HG03139 (cell line): Measurements from ENCODE around the gene HACD1.

Experiments
- ATAC-seq: cut with Tn5 transposase; IDR thresholded peaks from one replicate; pipeline ENCODE4 v1.9.1; 2021; ENCODE audit not compliant: unreplicated experiment

The HACD1 gene

DNA sequence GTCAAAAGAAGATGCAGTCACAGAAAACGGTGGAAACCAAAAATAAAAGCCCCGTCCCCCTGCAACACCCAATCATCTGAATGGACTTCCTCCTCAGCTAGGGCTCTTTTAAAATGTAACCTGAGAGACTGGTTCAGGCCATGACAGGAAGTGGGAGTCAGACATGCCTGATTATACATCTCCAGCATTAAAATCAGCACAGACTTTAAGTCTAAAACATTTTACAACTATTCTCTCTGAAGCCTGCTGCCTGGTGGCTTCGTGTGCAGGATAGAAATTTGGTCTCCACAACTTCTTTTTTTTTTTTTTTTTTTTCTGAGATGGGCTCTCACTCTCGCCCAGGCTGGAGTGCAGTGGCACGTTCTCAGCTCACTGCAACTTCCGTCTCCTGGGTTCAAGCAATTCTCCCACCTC lies 30.3 kb downstream of the HACD1 start:
- ATAC-seq, result no peak

DNA sequence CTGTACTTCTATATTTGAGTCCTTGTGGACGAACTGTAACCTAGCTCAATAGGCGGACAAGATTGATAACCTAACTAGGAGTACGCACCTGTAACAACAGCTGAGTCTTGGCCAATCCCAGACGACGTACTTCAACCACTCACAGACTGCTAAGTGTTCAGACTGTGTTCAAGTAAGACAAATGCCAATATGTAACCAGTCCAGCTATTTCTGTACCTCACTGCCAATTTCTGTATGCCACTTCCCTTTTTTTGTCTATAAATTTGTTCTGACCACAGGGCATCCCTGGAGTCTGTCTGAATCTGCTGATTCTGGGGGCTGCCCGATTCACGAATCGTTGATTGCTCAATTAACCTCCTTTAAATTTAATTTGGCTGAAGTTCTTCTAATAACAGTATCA lies 32.2 kb downstream of the HACD1 start:
- ATAC-seq, result peak; percentile 59

DNA sequence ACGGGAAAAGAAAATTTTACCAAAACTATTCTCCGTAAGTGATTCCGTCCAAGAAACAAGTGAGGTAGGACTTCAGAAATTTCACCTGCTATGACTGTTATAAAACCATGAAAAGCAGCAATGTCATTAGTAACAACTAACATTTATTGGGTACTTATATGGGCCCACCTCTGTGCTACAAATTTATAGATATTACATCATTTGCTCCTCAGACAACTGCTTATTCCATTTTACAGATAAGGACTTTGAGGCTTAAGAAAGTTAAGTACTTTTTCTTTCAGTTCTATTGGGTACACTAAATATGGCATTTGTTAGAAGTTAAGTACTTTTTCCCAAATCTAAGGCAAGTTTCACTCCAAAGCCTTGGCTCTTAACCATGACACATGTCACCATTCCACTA lies 36.3 kb downstream of the HACD1 start:
- no peak for ATAC-seq

DNA sequence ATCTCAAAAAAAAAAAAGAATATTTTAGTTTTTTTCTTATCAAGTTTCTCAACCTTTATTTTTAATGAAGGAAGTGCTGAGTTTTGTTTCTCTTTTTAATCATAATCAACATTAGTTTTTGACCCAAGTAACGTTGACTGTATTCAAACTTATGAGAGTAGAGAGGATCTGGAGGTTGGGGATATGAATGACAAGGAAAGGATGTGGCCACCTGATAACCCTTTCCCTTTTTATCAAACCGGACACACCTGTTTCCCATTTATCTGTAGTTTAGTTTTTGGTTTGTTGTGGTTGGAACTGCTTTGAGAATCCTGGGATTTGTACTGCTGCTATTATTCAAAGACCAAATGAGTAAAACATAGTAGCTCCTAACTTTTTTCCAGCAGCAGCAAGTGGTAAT lies 38.6 kb downstream of the HACD1 start:
- no peak for ATAC-seq

DNA sequence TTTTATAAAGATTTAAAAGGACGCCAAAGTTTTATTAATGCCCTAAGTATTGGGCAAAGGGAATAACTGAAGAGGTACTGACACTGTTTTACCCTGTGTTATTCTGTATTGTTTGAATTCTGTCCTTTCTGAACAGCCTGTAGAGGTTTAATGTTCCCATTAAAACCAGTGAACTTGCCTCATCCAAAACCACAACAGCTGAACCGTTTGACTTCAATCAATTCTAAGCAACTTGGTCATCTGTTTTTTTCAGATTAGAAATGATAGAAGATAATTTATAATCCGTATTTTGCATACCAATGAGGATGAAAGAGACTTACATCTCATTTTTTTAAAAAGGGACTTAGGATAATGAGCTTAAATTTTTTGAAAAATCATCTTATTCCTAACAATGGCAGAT lies 40.4 kb downstream of the HACD1 start:
- ATAC-seq, result no peak

DNA sequence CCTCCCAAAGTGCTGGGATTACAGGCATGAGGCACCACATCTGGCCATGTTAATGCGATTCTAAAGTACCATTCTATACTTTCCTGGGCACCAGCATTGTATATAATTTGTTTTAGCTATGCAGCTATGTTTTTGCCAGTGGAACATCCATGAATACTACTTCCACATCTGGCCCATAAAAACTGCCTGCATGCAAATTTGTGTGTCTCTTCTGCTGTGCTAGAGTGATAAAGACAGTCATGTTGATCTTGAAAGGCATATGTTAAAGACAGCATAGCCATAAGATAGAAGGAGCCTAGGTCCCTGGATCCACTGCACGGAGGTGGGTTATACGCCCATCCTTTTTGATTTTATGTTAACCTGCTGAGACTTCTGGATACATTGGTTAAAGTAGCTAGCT lies 52.3 kb downstream of the HACD1 start:
- no peak for ATAC-seq

DNA sequence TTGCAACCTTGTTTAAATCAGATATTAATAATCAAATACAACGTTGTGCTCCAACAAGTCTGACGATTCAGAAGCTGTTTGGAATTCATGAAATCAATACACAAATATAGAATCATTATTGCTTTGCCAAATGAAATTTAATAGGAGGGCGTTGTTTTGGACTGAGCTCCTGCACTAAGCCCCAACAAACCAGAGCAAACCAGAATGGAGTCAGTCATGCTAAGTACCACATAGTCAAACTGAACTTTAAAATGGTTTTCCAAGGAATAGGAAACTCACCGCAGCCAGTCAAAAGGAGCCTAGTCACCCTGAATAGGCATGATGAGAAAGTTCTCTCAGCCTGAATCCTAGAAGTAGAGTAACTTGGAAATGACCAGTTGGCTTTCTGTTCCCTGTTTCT lies 53.7 kb downstream of the HACD1 start:
- no peak for ATAC-seq

DNA sequence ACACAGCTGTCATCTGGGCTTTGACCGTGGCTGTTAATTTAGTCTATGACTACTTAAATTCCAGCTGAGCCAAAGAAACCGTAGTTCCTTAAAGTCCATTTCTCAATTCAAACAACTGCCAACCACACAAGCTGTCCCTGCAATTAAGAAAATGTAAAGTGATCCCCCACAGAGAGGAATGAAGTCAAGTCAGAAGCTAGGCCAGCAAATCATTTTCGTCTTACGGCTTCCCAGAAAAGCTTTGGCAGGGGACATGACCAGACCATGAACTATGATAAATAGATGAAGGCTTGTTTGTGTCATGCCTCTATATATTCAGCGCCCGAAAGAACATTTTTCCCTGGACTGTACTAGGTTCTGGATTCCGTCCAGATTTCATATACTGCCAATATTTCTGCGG lies 54.6 kb downstream of the HACD1 start:
- ATAC-seq, result no peak

DNA sequence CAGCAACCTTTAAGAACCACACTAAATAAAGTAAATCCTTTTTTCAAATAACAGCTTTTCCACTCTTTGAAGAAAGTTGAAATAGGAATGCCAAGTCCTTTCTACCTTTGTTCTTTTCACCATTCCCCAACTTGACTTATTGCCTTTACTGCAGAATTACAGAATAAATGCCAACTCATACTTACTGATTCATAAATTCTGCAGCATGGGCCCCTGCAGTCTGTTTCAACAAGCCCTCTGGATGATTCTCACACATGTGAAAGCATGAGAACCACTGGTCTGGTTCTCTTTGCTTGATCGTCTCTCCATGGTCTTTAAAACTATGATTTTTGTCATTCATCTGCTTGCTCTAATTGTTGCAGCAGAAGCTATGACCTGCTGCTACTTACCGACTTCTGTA lies 56.1 kb downstream of the HACD1 start:
- ATAC-seq, result no peak

DNA sequence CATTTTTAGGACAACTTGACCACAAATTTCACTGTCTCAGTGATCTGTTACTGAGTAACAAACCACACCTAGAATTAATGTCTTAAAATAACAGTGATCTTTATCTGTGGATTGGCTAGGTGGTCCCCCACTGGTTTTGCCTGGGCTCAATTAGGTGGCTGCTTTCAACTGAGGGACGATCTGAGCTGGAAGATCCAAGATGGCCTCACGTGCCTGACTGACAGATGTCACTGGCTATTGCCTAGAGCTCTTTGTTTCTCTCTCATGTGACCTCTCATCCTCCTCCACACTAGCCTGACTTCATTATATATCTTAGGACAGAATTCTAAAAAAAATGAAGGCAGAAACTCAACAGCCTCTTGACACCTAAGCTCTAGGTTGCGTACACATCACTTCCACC lies 59.7 kb downstream of the HACD1 start:
- no peak for ATAC-seq

DNA sequence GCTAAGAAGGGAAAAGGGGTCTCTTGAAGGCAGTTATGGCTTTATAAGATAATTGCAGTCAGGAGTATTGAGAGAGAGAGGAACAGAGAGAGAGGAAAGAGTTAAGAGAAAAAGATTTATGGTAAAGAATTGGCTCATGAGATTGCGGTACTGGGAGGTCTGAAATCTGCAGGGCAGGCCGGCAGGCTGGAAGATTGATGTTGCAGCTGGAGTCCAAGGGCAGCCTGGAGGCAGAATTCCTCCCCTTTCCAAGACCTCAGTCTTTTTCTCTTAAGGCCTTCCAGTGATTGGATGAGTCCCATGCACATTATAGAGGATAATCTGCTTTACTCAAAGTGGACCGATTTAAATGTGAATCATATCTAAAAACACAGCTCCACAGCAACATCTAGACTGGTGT lies 68.4 kb downstream of the HACD1 start:
- ATAC-seq, result no peak

DNA sequence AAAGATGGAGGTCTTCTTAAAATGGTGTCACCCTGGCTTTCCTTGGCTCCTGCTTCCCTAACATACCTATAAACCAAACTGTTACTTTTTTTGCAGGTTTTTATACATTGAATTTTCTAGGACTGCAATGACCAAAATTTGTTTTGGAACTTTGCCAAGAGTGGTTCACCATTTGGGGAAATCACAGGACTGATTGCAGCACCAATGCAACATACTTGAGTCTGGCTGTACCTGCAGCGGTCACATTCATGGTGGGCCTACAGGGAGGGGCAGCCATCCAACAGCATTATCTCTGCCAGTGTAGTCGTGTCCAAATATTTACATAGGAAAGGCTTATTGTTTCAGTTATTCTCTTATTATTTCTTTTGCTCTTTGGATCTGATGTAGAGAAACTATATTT lies 69.0 kb downstream of the HACD1 start:
- ATAC-seq, result no peak

DNA sequence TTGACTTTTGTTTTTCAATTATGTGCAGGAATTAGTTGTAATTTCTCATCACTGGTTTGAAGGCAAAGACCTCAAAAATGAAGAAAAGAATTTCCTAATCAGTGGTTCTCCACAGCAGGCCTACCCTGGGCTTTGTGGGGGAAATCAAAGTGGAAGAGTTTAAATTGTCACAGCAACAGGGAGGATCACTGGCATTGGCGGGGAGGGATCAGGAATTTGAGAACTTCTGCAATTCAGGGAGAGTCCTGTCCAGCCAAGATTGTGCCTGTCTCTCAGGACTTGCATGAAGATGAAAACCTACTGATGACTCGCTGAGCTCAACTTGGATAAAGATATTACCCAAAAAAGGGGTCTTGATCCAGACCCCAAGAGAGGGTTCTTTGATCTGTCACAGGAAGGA lies 70.1 kb downstream of the HACD1 start:
- ATAC-seq, result no peak

DNA sequence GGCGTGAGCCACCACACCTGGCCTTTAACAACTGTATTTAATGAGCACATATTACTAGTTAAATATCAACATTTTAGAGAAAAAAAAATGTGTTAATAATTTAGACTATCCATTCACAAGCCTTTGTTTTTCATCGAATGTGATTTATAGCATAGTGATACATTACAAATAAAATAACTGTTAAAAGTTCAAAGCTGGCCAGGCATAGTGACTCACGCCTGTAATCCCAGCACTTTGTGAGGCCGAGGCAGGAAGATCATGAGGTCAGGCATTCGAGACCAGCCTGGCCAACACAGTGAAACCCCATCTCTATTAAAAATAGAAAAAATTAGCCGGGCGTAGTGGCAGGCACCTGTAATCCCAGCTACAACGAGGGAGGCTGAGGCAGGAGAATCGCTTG lies 72.7 kb downstream of the HACD1 start:
- ATAC-seq, result no peak
